ENCODE measurements around the gene SLC9A8. TPM values are rescaled to one million over a fixed set of nuclear protein-coding genes. Genes with fewer than 3 reads are reported as not detected.

The SLC9A8 gene
- total and polyA plus RNA-seq, 2 of the 8 experiments (the other 6 are each of a cell fraction or from before 2014, with no cell fraction given), result 3.2 to 6.2 TPM

GRCh38 chr20:49808753-49809152, 3.9 kb upstream of the SLC9A8 start (continued):
- TF ChIP-seq JUND (IDR thresholded peaks at IDR 0.05; ENCODE audit: low read length) (no peak), RBBP5 (IDR thresholded peaks at IDR 0.05; ENCODE audit: borderline replicate concordance, low read depth, low read length) (no peak), CHD1 (IDR thresholded peaks at IDR 0.05; ENCODE audit: low read depth, low read length) (no peak), CREB1 (IDR thresholded peaks at IDR 0.05) (no peak), KDM4A (IDR thresholded peaks at IDR 0.05; ENCODE audit: low read depth, low read length, severe bottlenecking) (no peak), CEBPB (IDR thresholded peaks at IDR 0.05; ENCODE audit: low read depth, low read length) (no peak), CBX5 (IDR thresholded peaks at IDR 0.05; ENCODE audit: low read depth, low read length) (no peak), FOSL1 (IDR thresholded peaks at IDR 0.05; ENCODE audit: insufficient read depth, low read depth, low read length) (no peak), NRF1 (IDR thresholded peaks at IDR 0.05; ENCODE audit: low read depth, low read length) (no peak)

All from H1 (cell line).